Measurements from ENCODE around the gene CDK6.

- TF ChIP-seq POLR2A (IDR thresholded peaks at IDR 0.05; ENCODE audit: low read depth) (no peak), CTCF (IDR thresholded peaks at IDR 0.05) (no peak), POLR2AphosphoS5 (IDR thresholded peaks at IDR 0.05) (no peak)
Observed at GRCh38 chr7:92613214-92613613, 223.2 kb downstream of the CDK6 start.
